GM04503 (cell line): Measurements from ENCODE around the gene TPP1.

Experiments used
- DNase-seq: peaks from one replicate; pipeline ENCODE4 v3.0.0-alpha.2; 2012; ENCODE audit warnings: low read depth

TPP1 gene

GRCh38 chr11:6611092-6611962 is 7.9 kb downstream of the TPP1 start:
- DNase-seq = no peak

GRCh38 chr11:6610591-6610990 is 8.6 kb downstream of the TPP1 start:
- no peak for DNase-seq

- no peak for DNase-seq
Observed at GRCh38 chr11:6609502-6610015, 9.7 kb downstream of the TPP1 start.

GRCh38 chr11:6608726-6609501 is 10.3 kb downstream of the TPP1 start:
- DNase-seq = no peak

GRCh38 chr11:6608011-6608410 is 11.2 kb downstream of the TPP1 start:
- no peak for DNase-seq

GRCh38 chr11:6607190-6607795 is 11.9 kb downstream of the TPP1 start:
- DNase-seq = no peak

- DNase-seq = no peak
Observed at GRCh38 chr11:6606471-6607189, 12.6 kb downstream of the TPP1 start.

GRCh38 chr11:6604790-6605189 is 14.4 kb downstream of the TPP1 start:
- no peak for DNase-seq

- no peak for DNase-seq
Observed at GRCh38 chr11:6604081-6604626, 15.1 kb downstream of the TPP1 start.

- no peak for DNase-seq
Observed at GRCh38 chr11:6603287-6604080, 15.7 kb downstream of the TPP1 start, which contains the start of the genes ILK and RRP8. Gene ILK, plus strand, starts transcription at chr11:6603774. Its CDS starts 498 bp downstream, at chr11:6604272. Gene RRP8, minus strand, starts transcription at chr11:6603616. Its CDS starts 114 bp downstream, at chr11:6603502.

GRCh38 chr11:6602096-6602940 is 16.9 kb downstream of the TPP1 start:
- DNase-seq = no peak

- DNase-seq = no peak
Observed at GRCh38 chr11:6601041-6601461, 18.2 kb downstream of the TPP1 start.

GRCh38 chr11:6599881-6600390 is 19.3 kb downstream of the TPP1 start:
- DNase-seq = no peak

- no peak for DNase-seq
Observed at GRCh38 chr11:6599449-6599848, 19.8 kb downstream of the TPP1 start.

GRCh38 chr11:6598555-6598954 is 20.7 kb downstream of the TPP1 start:
- DNase-seq = no peak

- DNase-seq = no peak
Observed at GRCh38 chr11:6596239-6596877, 22.9 kb downstream of the TPP1 start.

GRCh38 chr11:6594142-6594768 is 25.0 kb downstream of the TPP1 start:
- DNase-seq = no peak

- DNase-seq = no peak
Observed at GRCh38 chr11:6588018-6588417, 31.2 kb downstream of the TPP1 start.
